Measurements from ENCODE around the gene HLA-DOB.

- TF ChIP-seq TAF1 (IDR thresholded peaks at IDR 0.05; ENCODE audit: low read depth), result no peak
- no peak for TF ChIP-seq RAD21 (conservative IDR thresholded peaks at IDR 0.05)
- no peak for TF ChIP-seq REST (IDR thresholded peaks at IDR 0.05; ENCODE audit: borderline replicate concordance)
Measured at GRCh38 chr6:32819729-32820128, 2.9 kb upstream of the HLA-DOB start.

Measured in neural cell (in vitro differentiated cells).